B cell (primary cell): ENCODE measurements around the gene CCDC183. TPM values are rescaled to one million over a fixed set of nuclear protein-coding genes. Genes with fewer than 3 reads are reported as not detected.

ENCODE experiments used
- ATAC-seq: fragments of 200-7000 bp; cut with Tn5 transposase; one replicate; pipeline ENCODE4 v1.10.0; 2021; ENCODE audit warnings: low read depth, mild to moderate bottlenecking, moderate number of reproducible peaks, moderate library complexity
- CTCF ChIA-PET: fragments of 350-600 bp; sonication (Branson Sonifier 250); formaldehyde crosslinking; loops from one replicate; lab custom pipeline; 2021; ENCODE audit warnings: antibody characterized with exemption, inconsistent platforms; lab: Charles Lee
- POLR2A ChIA-PET: fragments of 350-600 bp; sonication (Branson Sonifier 250); formaldehyde crosslinking; loops from one replicate; lab custom pipeline; 2021; ENCODE audit warnings: antibody characterized with exemption; lab: Charles Lee
- DNase-seq: peaks from one replicate; pipeline ENCODE4 v3.0.0; 2013
- H2AFZ ChIP-seq: 2 replicates; pipeline ENCODE4 v1.6.1; 2012; ENCODE audit warnings: mild to moderate bottlenecking, low read depth, low read length; ENCODE audit not compliant: insufficient read depth, poor library complexity, severe bottlenecking
- H3K27ac ChIP-seq, 2 donors: 1 replicate in 1 of 2; 2 replicates in 1 of 2; pipeline ENCODE4 v1.5.1; 2012 to 2013; ENCODE audit warnings: low read length in 2 of 2, mild to moderate bottlenecking in 2 of 2, moderate library complexity in 1 of 2
- H3K27me3 ChIP-seq, 4 experiments: fragments of 200-600 bp in 1 of 4; sonication (generic) in 1 of 4; replicated peaks in 1 of 4; 1 replicate in 2 of 4; 2 replicates in 2 of 4; pipeline versions ENCODE4 v1.6.1 to v1.7.0; 2013 to 2016; ENCODE audit warnings: low read length in 3 of 4, mild to moderate bottlenecking in 2 of 4, mixed read lengths in 1 of 4, moderate library complexity in 1 of 4; ENCODE audit not compliant: insufficient read depth in 4 of 4, control insufficient read depth in 3 of 4; ENCODE audit errors: control extremely low read depth in 1 of 4
- H3K36me3 ChIP-seq, 2 experiments: replicated peaks in 1 of 2; 1 replicate in 1 of 2; 2 replicates in 1 of 2; pipeline versions ENCODE4 v1.6.1 to v1.7.1; 2013; ENCODE audit warnings: low read length in 1 of 2; ENCODE audit not compliant: insufficient read depth in 2 of 2, control insufficient read depth in 1 of 2; ENCODE audit errors: control extremely low read depth in 1 of 2, extremely low read depth in 1 of 2
- H3K4me1 ChIP-seq, 2 donors: fragments of 200-600 bp in 1 of 2; sonication (generic) in 1 of 2; 1 replicate in 1 of 2; 2 replicates in 1 of 2; pipeline versions ENCODE4 v1.5.1 to v1.6.1; 2013 to 2017; ENCODE audit warnings: low read length in 2 of 2; ENCODE audit not compliant: control insufficient read depth in 2 of 2, insufficient read depth in 2 of 2
- H3K4me2 ChIP-seq: replicated peaks from 2 replicates; pipeline ENCODE3; 2012; ENCODE audit warnings: mild to moderate bottlenecking, low read depth, low read length; ENCODE audit not compliant: poor library complexity, severe bottlenecking
- H3K4me3 ChIP-seq, 5 experiments: fragments of 200-600 bp in 1 of 5; sonication (generic) in 1 of 5; 1 replicate in 3 of 5; 2 replicates in 2 of 5; pipeline versions ENCODE4 v1.5.1 to v1.7.0; 2011 to 2016; ENCODE audit warnings: low read length in 4 of 5, mild to moderate bottlenecking in 4 of 5, low read depth in 2 of 5, control low read depth in 1 of 5, moderate library complexity in 1 of 5; ENCODE audit not compliant: insufficient read depth in 1 of 5; ENCODE audit errors: control extremely low read depth in 1 of 5, extremely low read depth in 1 of 5
- H3K79me2 ChIP-seq: fragments of 200-600 bp; sonication (generic); one replicate; pipeline ENCODE4 v1.6.0; 2016; ENCODE audit warnings: low read length; ENCODE audit not compliant: control insufficient read depth, insufficient read depth
- H3K9ac ChIP-seq: fragments of 200-600 bp; sonication (generic); 2 replicates; pipeline ENCODE4 v1.6.1; 2017; ENCODE audit warnings: mild to moderate bottlenecking, low read length, moderate library complexity
- H3K9me3 ChIP-seq, 3 donors: one replicate each; pipeline versions ENCODE4 v1.6.1 to v1.7.1; 2013; ENCODE audit warnings: low read length in 2 of 3; ENCODE audit not compliant: control insufficient read depth in 2 of 3, insufficient read depth in 1 of 3; ENCODE audit errors: control extremely low read depth in 1 of 3
- H4K20me1 ChIP-seq: 2 replicates; pipeline ENCODE4 v1.6.0; 2012; ENCODE audit warnings: mild to moderate bottlenecking, low read length; ENCODE audit not compliant: insufficient read depth, control insufficient read depth, poor library complexity, severe bottlenecking
- H3K27ac Mint-ChIP-seq: one replicate; pipeline ENCODE4 v1.8.0; 2021; ENCODE audit warnings: mixed read lengths
- H3K27me3 Mint-ChIP-seq: one replicate; pipeline ENCODE4 v1.8.0; 2021; ENCODE audit warnings: mixed read lengths
- H3K4me1 Mint-ChIP-seq: one replicate; pipeline ENCODE4 v1.8.0; 2021; ENCODE audit warnings: mixed read lengths
- H3K4me3 Mint-ChIP-seq: one replicate; pipeline ENCODE4 v1.8.0; 2021; ENCODE audit warnings: mixed read lengths
- H3K9me3 Mint-ChIP-seq: one replicate; pipeline ENCODE4 v1.8.0; 2022; ENCODE audit warnings: mixed read lengths; ENCODE audit not compliant: insufficient read depth
- EZH2 ChIP-seq: IDR thresholded peaks from 2 replicates; pipeline ENCODE4 v1.6.1; 2012; ENCODE audit warnings: borderline replicate concordance, low read depth, mild to moderate bottlenecking, moderate library complexity, low read length; ENCODE audit not compliant: insufficient read depth, poor library complexity, severe bottlenecking
- WGBS: methylation state at CpG from one replicate; pipeline ENCODE4 v1.1.5; 2013; ENCODE audit warnings: missing lambda C conversion rate; ENCODE audit not compliant: insufficient coverage; 5-methylcytosine and 5-hydroxymethylcytosine counted together
- intact Hi-C: fragments of 100-400 bp; cut with micrococcal nuclease; formaldehyde crosslinking; loops from one replicate; pipeline ENCODE4 v1.10.0; 2022
- polyA plus RNA-seq: library from polyadenylated mRNA; depleted of rRNA; stranded (reverse); fragments of >200 nt; gene quantifications from 2 replicates; pipeline ENCODE4 v1.2.3, GENCODE V29; 2012
- total RNA-seq, 2 donors: library from RNA; stranded (reverse); fragments of 120-200 nt in 1 of 2; gene quantifications; 1 replicate in 1 of 2; 2 replicates in 1 of 2; pipeline versions ENCODE4 v1.2.3 to v1.2.4, GENCODE V29; 2013 to 2022
- TF ChIP-seq, protein P1 (sequence below): fragments of 200-600 bp; IDR thresholded peaks from one replicate; pipeline ENCODE4 v1.8.0; 2022; ENCODE audit warnings: antibody characterized with exemption, mild to moderate bottlenecking

The CCDC183 gene
- total and polyA plus RNA-seq, 2 donors (not counting 1 experiment from before 2014, with no cell fraction given) = 1.8 to 4.9 TPM

DNA sequence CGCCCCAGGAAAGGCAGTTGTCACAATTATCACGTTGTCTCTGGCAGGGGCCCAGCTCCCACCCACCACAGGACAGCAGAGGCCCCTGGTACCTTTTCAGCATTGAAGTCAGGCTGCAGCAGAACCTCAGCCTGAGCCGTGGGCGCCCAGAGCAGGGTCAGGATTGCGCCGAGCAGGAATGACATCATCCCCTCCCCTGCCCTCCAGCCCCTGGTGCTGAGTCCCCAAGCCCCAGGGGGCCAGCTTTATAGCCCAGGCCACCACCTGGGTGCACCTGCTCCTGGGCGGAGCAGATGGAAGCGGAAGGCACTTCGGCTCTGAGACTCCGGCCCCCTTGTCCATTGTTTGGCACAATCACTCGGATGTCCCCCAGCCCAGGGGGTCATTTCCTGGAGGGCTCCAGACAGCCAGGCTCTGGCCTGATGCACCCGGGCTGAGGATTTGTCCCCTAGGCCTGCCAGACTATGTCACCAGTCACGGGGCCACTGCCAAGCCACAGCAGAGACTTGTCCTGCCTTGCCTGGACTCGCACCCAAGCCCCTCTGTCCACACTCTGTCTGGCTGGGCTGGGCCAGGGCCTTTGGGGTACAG lies 31.7 kb upstream of the CCDC183 start, which contains the start of gene LCN15:
Gene LCN15 (minus strand): TSS at position 218 of the 591 bp plus-strand sequence. CDS start 30 bp downstream, at position 188.
- no peak within 1 kb of the TSS for H3K4me3 ChIP-seq
- no peak within 1 kb of the TSS for H3K27ac ChIP-seq
- Mint-ChIP-seq H3K4me3 (no peak within 1 kb of the TSS), H3K27ac (peak within 1 kb of the TSS; percentile 20), H3K9me3 (no peaks in the 10 kb centered on the region), H3K4me1 (peaks cover 50% of the 10 kb centered on the region), H3K27me3 (no peaks in the 10 kb centered on the region)
- H3K9me3 ChIP-seq = no peaks in the 10 kb centered on the region
- no peak for TF ChIP-seq EZH2
- TF ChIP-seq, protein P1, sequence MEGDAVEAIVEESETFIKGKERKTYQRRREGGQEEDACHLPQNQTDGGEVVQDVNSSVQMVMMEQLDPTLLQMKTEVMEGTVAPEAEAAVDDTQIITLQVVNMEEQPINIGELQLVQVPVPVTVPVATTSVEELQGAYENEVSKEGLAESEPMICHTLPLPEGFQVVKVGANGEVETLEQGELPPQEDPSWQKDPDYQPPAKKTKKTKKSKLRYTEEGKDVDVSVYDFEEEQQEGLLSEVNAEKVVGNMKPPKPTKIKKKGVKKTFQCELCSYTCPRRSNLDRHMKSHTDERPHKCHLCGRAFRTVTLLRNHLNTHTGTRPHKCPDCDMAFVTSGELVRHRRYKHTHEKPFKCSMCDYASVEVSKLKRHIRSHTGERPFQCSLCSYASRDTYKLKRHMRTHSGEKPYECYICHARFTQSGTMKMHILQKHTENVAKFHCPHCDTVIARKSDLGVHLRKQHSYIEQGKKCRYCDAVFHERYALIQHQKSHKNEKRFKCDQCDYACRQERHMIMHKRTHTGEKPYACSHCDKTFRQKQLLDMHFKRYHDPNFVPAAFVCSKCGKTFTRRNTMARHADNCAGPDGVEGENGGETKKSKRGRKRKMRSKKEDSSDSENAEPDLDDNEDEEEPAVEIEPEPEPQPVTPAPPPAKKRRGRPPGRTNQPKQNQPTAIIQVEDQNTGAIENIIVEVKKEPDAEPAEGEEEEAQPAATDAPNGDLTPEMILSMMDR = no peak
- peaks cover 0 to 3% (median 2%) of the 10 kb centered on the region in 4 experiments for H3K27me3 ChIP-seq
- no peak within 1 kb of the TSS for H3K4me2 ChIP-seq
- POLR2A ChIA-PET = interaction anchor here (0.6 to 1.5 kb wide), 2 partner anchors 36 to 502 kb away, joined by 3 to 6 read pairs; no protein-coding TSS in a partner anchor
- CTCF ChIA-PET = interaction anchor here (1.0 to 1.3 kb wide), 3 partner anchors 36 to 271 kb away, joined by 3 to 6 read pairs (median 4); no protein-coding TSS in a partner anchor
- H3K9ac ChIP-seq = no peak within 1 kb of the TSS
- H3K79me2 ChIP-seq = peaks cover 3% of the 10 kb centered on the region
- 93% methylated on average over 14 of the region's 14 CpGs for WGBS
- no peaks in the 10 kb centered on the region for H4K20me1 ChIP-seq
- peaks cover 34 to 74% of the 10 kb centered on the region in 2 donors for H3K4me1 ChIP-seq
- H2AFZ ChIP-seq = no peak within 1 kb of the TSS
- ATAC-seq (no peak), DNase-seq (no peak)
- intact Hi-C loops = no loop called here
- no peaks in the 10 kb centered on the region for H3K36me3 ChIP-seq

DNA sequence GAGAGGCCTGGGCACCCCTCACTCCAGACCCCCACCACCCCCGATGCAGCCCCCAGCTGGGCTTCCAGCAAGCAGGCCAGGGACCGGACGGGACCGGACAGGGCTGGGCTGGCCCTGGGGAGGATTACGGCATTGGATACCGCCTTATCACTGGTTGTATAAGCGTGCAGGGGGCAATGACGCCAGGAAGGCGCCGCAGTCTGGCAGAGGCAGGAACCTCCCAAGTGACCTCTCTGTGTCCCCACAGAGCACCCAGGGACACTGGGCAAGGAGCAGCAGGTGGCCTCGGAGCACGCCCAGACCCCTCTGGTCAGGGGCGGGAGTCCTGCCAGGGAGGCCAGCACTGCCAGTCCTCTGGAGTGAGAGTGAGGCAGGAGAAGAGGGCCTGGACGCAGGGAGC lies 31.1 kb upstream of the CCDC183 start:
- no peaks in the 10 kb centered on the region for H3K27me3 Mint-ChIP-seq
- Histone ChIP-seq H3K27ac (no peak overlapping the region), H3K27me3 (peaks cover 0 to 3% (median 2%) of the 10 kb centered on the region in 4 experiments), H3K9me3 (no peaks in the 10 kb centered on the region), H3K79me2 (no peaks in the 10 kb centered on the region), H2AFZ (no peak overlapping the region), H4K20me1 (no peaks in the 10 kb centered on the region), H3K4me3 (no peak overlapping the region), H3K4me2 (no peak overlapping the region), H3K9ac (no peak overlapping the region), H3K4me1 (peaks cover 28 to 72% of the 10 kb centered on the region in 2 donors), H3K36me3 (no peaks in the 10 kb centered on the region)
- intact Hi-C loops = no loop called here
- H3K4me3 Mint-ChIP-seq = no peak overlapping the region
- no peak for TF ChIP-seq EZH2
- TF ChIP-seq, protein P1 = no peak
- DNase-seq (peak; percentile 35), ATAC-seq (no peak)
- H3K27ac Mint-ChIP-seq = no peak overlapping the region
- 96% methylated on average over 12 of the region's 14 CpGs for WGBS
- H3K9me3 Mint-ChIP-seq = no peaks in the 10 kb centered on the region
- peaks cover 48% of the 10 kb centered on the region for H3K4me1 Mint-ChIP-seq
- ChIA-PET POLR2A (interaction anchor here (0.6 kb wide), 1 partner anchor 501 kb away, joined by 6 read pairs; no protein-coding TSS in a partner anchor), CTCF (interaction anchor here (1.3 to 4.6 kb wide), 2 partner anchors 13 to 36 kb away, joined by 4 to 24 read pairs; no protein-coding TSS in a partner anchor)
